Lower leg skin (tissue), 4 donors: Measurements from ENCODE around the gene SERPINA9. TPM values are rescaled to one million over a fixed set of nuclear protein-coding genes. Genes with fewer than 3 reads are reported as not detected.
"Not testable (repeated sequence)": the region's sequence is repeated elsewhere in the genome, so short reads cannot be mapped to it uniquely, and the experiment has no call there.

ENCODE experiments used
- DNase-seq, 2 donors: peaks; one replicate each; pipeline ENCODE4 v3.0.0-alpha.2; 2019; ENCODE audit warnings: low spot score in 2 of 2
- H3K4me3 ChIP-seq: fragments of 200-600 bp; sonication (generic); 2 replicates; pipeline ENCODE4 v1.5.1; 2017; ENCODE audit warnings: mild to moderate bottlenecking, low read depth; ENCODE audit not compliant: poor library complexity, severe bottlenecking
- CTCF ChIP-seq, 3 donors: fragments of 450-650 bp; IDR thresholded peaks; one replicate each; pipeline ENCODE4 v1.5.1; 2016; ENCODE audit warnings: antibody characterized with exemption in 3 of 3, mild to moderate bottlenecking in 3 of 3, moderate library complexity in 2 of 3
- POLR2A ChIP-seq, 2 donors: fragments of 450-650 bp; IDR thresholded peaks; one replicate each; pipeline ENCODE4 v1.6.1; 2016 to 2017; ENCODE audit warnings: antibody characterized with exemption in 2 of 2, mild to moderate bottlenecking in 1 of 2, moderate library complexity in 1 of 2
- WGBS, 2 donors: methylation state at CpG; one replicate each; pipeline ENCODE4 v1.1.5; 2018; 5-methylcytosine and 5-hydroxymethylcytosine counted together
- intact Hi-C: fragments of 100-400 bp; cut with DNase I; formaldehyde crosslinking; loops from one replicate; pipeline ENCODE4 v1.15.0; 2023; ENCODE audit warnings: low total_unique reads
- total RNA-seq, 4 donors: library from RNA; depleted of rRNA; stranded (reverse); fragments of >200 nt; gene quantifications; one replicate each; pipeline ENCODE4 v1.1.0, GENCODE V29; 2016

The SERPINA9 gene
- total RNA-seq, 4 donors from 2014 or later = 0.42 to 3.7 (median 1.5) TPM

- peak in 1 of 2 donors; percentile 39 for DNase-seq
- WGBS, 2 donors = 15 to 17% methylated on average over 22 to 26 of the region's 26 CpGs
- H3K4me3 ChIP-seq = no peak overlapping the region
- intact Hi-C loops = loop anchor here (5.0 kb wide), 1 partner anchor 54 kb away; no protein-coding TSS in a partner anchor
- TF ChIP-seq CTCF (IDR thresholded peaks at IDR 0.05) (peak in 2 of 3 donors; percentile 33 to 89), POLR2A (IDR thresholded peaks at IDR 0.05) (no peak)
Measured at GRCh38 chr14:94485944-94486841, 10.2 kb upstream of the SERPINA9 start.

- WGBS, 2 donors = 75 to 82% methylated on average over 5 of the region's 5 CpGs
- no peak for DNase-seq
- intact Hi-C loops = no loop called here
- H3K4me3 ChIP-seq = no peak overlapping the region
- TF ChIP-seq POLR2A (IDR thresholded peaks at IDR 0.05) = no peak
- TF ChIP-seq CTCF (IDR thresholded peaks at IDR 0.05) = no peak
Measured at GRCh38 chr14:94484481-94484880, 8.5 kb upstream of the SERPINA9 start.

GRCh38 chr14:94483729-94484275 is 7.8 kb upstream of the SERPINA9 start:
- 76 to 85% methylated on average over 7 of the region's 7 CpGs for WGBS, 2 donors
- intact Hi-C loops = no loop called here
- no peak for DNase-seq
- no peak overlapping the region for H3K4me3 ChIP-seq
- TF ChIP-seq POLR2A (IDR thresholded peaks at IDR 0.05) = no peak
- TF ChIP-seq CTCF (IDR thresholded peaks at IDR 0.05) = no peak

GRCh38 chr14:94483071-94483451 is 7.1 kb upstream of the SERPINA9 start:
- DNase-seq = no peak
- intact Hi-C loops = no loop called here
- WGBS, 2 donors = 94% methylated on average over 10 of the region's 10 CpGs
- H3K4me3 ChIP-seq = no peak overlapping the region
- TF ChIP-seq CTCF (IDR thresholded peaks at IDR 0.05) = no peak
- TF ChIP-seq POLR2A (IDR thresholded peaks at IDR 0.05) = no peak

GRCh38 chr14:94482132-94483070 is 6.4 kb upstream of the SERPINA9 start:
- DNase-seq, intact Hi-C loops, H3K4me3 ChIP-seq: not testable (repeated sequence)
- WGBS, 2 donors = 89 to 90% methylated on average over 10 of the region's 10 CpGs
